ENCODE measurements around the gene STPG2. TPM values are rescaled to one million over a fixed set of nuclear protein-coding genes. Genes with fewer than 3 reads are reported as not detected.

The STPG2 gene
- polyA plus RNA-seq, 1 experiment, result not detected

GRCh38 chr4:97762115-97762512, 381.2 kb downstream of the STPG2 start:
- ChIA-PET POLR2A (no interaction called here), CTCF (no interaction called here)
- TF ChIP-seq CTCF (IDR thresholded peaks at IDR 0.05; ENCODE audit: insufficient read depth, low read depth, low read length), result no peak
- no peak for DNase-seq (ENCODE audit: low read depth)
- no peaks in the 10 kb centered on the region for H3K27me3 ChIP-seq (ENCODE audit: control insufficient read depth, insufficient read depth, low read length)
- H3K36me3 ChIP-seq (ENCODE audit: control insufficient read depth, insufficient read depth, low read length), result no peaks in the 10 kb centered on the region
- no peak overlapping the region for H3K4me3 ChIP-seq (ENCODE audit: low read depth, low read length)

GRCh38 chr4:97761445-97762114, 381.7 kb downstream of the STPG2 start:
- no peaks in the 10 kb centered on the region for H3K27me3 ChIP-seq (ENCODE audit: control insufficient read depth, insufficient read depth, low read length)
- no peak for TF ChIP-seq CTCF (IDR thresholded peaks at IDR 0.05; ENCODE audit: insufficient read depth, low read depth, low read length)
- DNase-seq (ENCODE audit: low read depth), result no peak
- ChIA-PET POLR2A (no interaction called here), CTCF (no interaction called here)
- H3K36me3 ChIP-seq (ENCODE audit: control insufficient read depth, insufficient read depth, low read length), result no peaks in the 10 kb centered on the region
- no peak overlapping the region for H3K4me3 ChIP-seq (ENCODE audit: low read depth, low read length)

GRCh38 chr4:97759785-97760184, 383.5 kb downstream of the STPG2 start:
- ChIA-PET POLR2A (no interaction called here), CTCF (no interaction called here)
- no peak overlapping the region for H3K4me3 ChIP-seq (ENCODE audit: low read depth, low read length)
- no peaks in the 10 kb centered on the region for H3K36me3 ChIP-seq (ENCODE audit: control insufficient read depth, insufficient read depth, low read length)
- TF ChIP-seq CTCF (IDR thresholded peaks at IDR 0.05; ENCODE audit: insufficient read depth, low read depth, low read length), result no peak
- H3K27me3 ChIP-seq (ENCODE audit: control insufficient read depth, insufficient read depth, low read length), result no peaks in the 10 kb centered on the region
- no peak for DNase-seq (ENCODE audit: low read depth)

- Histone ChIP-seq H3K36me3 (ENCODE audit: control insufficient read depth, insufficient read depth, low read length) (no peaks in the 10 kb centered on the region), H3K27me3 (ENCODE audit: control insufficient read depth, insufficient read depth, low read length) (no peaks in the 10 kb centered on the region), H3K4me3 (ENCODE audit: low read depth, low read length) (no peak overlapping the region)
- no peak for DNase-seq (ENCODE audit: low read depth)
- POLR2A ChIA-PET, result no interaction called here
- CTCF ChIA-PET, result no interaction called here
- TF ChIP-seq CTCF (IDR thresholded peaks at IDR 0.05; ENCODE audit: insufficient read depth, low read depth, low read length), result no peak
Observed at GRCh38 chr4:97752599-97752998, 390.7 kb downstream of the STPG2 start.

- POLR2A ChIA-PET, result no interaction called here
- Histone ChIP-seq H3K27me3 (ENCODE audit: control insufficient read depth, insufficient read depth, low read length) (no peaks in the 10 kb centered on the region), H3K4me3 (ENCODE audit: low read depth, low read length) (no peak overlapping the region), H3K36me3 (ENCODE audit: control insufficient read depth, insufficient read depth, low read length) (no peaks in the 10 kb centered on the region)
- CTCF ChIA-PET, result no interaction called here
- DNase-seq (ENCODE audit: low read depth), result no peak
- TF ChIP-seq CTCF (IDR thresholded peaks at IDR 0.05; ENCODE audit: insufficient read depth, low read depth, low read length), result no peak
Observed at GRCh38 chr4:97747945-97748344, 395.3 kb downstream of the STPG2 start.
